Hepatocyte (in vitro differentiated cells): ENCODE data around the gene PABPN1.

Experiments
- EZH2 ChIP-seq: fragments of 200-600 bp; sonication (generic); IDR thresholded peaks from 2 replicates; pipeline ENCODE4 v1.6.1; 2016; ENCODE audit warnings: antibody characterized with exemption, mild to moderate bottlenecking, borderline replicate concordance
- EZH2phosphoT487 ChIP-seq: fragments of 200-600 bp; sonication (generic); IDR thresholded peaks from one replicate; pipeline ENCODE4 v1.6.1; 2018; ENCODE audit warnings: antibody characterized with exemption, mild to moderate bottlenecking, low read depth, moderate library complexity; ENCODE audit not compliant: unreplicated experiment, severe bottlenecking
- TF ChIP-seq, protein P1 (sequence below): fragments of 200-600 bp; sonication (generic); IDR thresholded peaks from 2 replicates; pipeline ENCODE4 v1.5.1; 2016; ENCODE audit warnings: antibody characterized with exemption, mild to moderate bottlenecking; ENCODE audit not compliant: poor library complexity

GRCh38 chr14:23372509-23372908 lies 51.3 kb downstream of the PABPN1 start, which contains the start of gene IL25:
- TF ChIP-seq, protein P1, sequence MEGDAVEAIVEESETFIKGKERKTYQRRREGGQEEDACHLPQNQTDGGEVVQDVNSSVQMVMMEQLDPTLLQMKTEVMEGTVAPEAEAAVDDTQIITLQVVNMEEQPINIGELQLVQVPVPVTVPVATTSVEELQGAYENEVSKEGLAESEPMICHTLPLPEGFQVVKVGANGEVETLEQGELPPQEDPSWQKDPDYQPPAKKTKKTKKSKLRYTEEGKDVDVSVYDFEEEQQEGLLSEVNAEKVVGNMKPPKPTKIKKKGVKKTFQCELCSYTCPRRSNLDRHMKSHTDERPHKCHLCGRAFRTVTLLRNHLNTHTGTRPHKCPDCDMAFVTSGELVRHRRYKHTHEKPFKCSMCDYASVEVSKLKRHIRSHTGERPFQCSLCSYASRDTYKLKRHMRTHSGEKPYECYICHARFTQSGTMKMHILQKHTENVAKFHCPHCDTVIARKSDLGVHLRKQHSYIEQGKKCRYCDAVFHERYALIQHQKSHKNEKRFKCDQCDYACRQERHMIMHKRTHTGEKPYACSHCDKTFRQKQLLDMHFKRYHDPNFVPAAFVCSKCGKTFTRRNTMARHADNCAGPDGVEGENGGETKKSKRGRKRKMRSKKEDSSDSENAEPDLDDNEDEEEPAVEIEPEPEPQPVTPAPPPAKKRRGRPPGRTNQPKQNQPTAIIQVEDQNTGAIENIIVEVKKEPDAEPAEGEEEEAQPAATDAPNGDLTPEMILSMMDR: no peak
- TF ChIP-seq EZH2 (no peak), EZH2phosphoT487 (no peak)
